22Rv1 (cell line): ENCODE measurements around the gene SNAP47.

Experiments used
- H3K27ac ChIP-seq: fragments of 450-650 bp; 2 replicates; pipeline ENCODE4 v1.5.1; 2017
- ZFX ChIP-seq: fragments of 450-650 bp; IDR thresholded peaks from 2 replicates; pipeline ENCODE4 v1.6.1; 2017; ENCODE audit warnings: antibody characterized with exemption, borderline replicate concordance
- TF ChIP-seq, protein P1 (sequence below): fragments of 450-650 bp; IDR thresholded peaks from 2 replicates; pipeline ENCODE4 v1.5.1; 2017; ENCODE audit warnings: mild to moderate bottlenecking

The SNAP47 gene

GRCh38 chr1:227747382-227747781 lies 12.1 kb downstream of the SNAP47 start:
- H3K27ac ChIP-seq = no peak overlapping the region
- TF ChIP-seq, protein P1, sequence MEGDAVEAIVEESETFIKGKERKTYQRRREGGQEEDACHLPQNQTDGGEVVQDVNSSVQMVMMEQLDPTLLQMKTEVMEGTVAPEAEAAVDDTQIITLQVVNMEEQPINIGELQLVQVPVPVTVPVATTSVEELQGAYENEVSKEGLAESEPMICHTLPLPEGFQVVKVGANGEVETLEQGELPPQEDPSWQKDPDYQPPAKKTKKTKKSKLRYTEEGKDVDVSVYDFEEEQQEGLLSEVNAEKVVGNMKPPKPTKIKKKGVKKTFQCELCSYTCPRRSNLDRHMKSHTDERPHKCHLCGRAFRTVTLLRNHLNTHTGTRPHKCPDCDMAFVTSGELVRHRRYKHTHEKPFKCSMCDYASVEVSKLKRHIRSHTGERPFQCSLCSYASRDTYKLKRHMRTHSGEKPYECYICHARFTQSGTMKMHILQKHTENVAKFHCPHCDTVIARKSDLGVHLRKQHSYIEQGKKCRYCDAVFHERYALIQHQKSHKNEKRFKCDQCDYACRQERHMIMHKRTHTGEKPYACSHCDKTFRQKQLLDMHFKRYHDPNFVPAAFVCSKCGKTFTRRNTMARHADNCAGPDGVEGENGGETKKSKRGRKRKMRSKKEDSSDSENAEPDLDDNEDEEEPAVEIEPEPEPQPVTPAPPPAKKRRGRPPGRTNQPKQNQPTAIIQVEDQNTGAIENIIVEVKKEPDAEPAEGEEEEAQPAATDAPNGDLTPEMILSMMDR = no peak
- no peak for TF ChIP-seq ZFX

DNA sequence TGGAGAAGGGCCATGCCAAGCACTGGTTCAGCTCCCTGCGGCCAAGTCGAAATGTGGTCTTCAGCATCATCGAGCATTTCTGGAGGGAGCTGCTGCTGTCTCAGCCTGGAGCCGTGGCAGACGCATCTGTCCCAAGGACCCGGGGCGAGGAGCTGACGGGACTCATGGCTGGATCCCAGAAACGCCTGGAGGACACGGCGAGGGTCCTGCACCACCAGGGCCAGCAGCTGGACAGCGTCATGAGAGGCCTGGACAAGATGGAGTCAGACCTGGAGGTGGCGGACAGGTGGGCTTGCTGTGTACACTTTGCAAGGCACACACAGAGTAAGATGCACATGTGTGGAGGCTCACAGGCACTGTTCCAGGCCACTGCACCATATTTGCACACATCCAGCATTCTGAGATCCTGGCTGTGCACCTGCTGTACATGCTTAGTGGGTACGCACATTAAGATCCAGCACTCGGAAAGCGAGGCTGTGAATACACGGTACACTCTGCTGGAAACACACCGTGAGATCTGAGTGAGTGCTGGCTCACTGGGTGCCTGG lies 12.8 kb downstream of the SNAP47 start:
- no peak overlapping the region for H3K27ac ChIP-seq
- TF ChIP-seq, protein P1 = no peak
- no peak for TF ChIP-seq ZFX

- TF ChIP-seq, protein P1 = no peak
- no peak for TF ChIP-seq ZFX
- H3K27ac ChIP-seq = no peak overlapping the region
Measured at GRCh38 chr1:227748496-227749182, 13.4 kb downstream of the SNAP47 start.

GRCh38 chr1:227749225-227749624 lies 14.0 kb downstream of the SNAP47 start:
- H3K27ac ChIP-seq = no peak overlapping the region
- TF ChIP-seq, protein P1 = no peak
- no peak for TF ChIP-seq ZFX

DNA sequence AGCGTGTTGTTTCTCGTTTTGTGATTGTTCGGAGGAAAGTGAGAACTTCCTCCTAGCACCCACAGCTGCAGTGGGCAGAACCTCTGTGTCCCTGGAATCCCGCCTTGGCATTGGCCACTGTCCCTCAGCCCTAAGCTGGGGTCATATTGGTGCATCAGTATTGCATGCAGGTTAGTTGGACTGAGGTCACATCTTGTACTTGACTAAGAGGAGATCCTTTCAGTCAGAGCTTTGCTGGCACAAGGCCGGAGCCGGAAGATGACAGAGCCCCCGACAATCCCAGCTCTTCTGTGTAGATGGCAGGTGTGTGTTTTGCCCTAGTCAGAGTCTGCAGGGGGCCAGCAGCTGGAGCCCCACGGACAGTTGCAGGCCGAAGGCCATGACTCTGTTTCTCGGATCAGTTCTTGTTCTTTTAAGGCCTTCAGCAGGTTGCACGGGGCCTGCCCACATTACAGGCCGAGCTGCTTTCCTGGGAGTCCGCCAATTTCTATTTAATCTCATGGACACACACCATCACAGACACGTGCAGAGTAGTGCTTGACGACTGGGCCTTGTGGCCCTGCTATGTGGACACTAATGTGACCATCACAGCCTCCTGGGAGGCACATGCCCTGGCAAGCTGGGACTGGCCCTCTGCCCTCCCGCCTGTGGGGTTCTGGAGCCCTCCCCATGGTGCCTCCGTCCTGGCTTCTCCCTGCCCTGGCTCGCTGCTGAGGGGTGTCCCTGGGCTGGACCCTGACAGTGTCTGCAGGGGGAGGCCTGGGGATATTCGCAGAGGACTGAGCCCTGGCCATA lies 14.9 kb downstream of the SNAP47 start:
- TF ChIP-seq ZFX = no peak
- TF ChIP-seq, protein P1 = no peak
- no peak overlapping the region for H3K27ac ChIP-seq

- H3K27ac ChIP-seq = no peak overlapping the region
- TF ChIP-seq, protein P1 = no peak
- TF ChIP-seq ZFX = no peak
Measured at GRCh38 chr1:227753999-227754711, 18.9 kb downstream of the SNAP47 start.
